ENCODE data around the gene NOC3L.

NOC3L gene

GRCh38 chr10:94403380-94404213 lies 40.9 kb upstream of the NOC3L start (continued):
- TF ChIP-seq ZNF629 (tag by site-specific recombination; IDR thresholded peaks at IDR 0.05) (no peak), ZNF114 (tag by site-specific recombination; IDR thresholded peaks at IDR 0.05) (no peak), ZNF530 (tag by site-specific recombination; IDR thresholded peaks at IDR 0.05; ENCODE audit: low read depth) (no peak), ZSCAN16 (tag by site-specific recombination; IDR thresholded peaks at IDR 0.05) (no peak), ZNF121 (tag by site-specific recombination; IDR thresholded peaks at IDR 0.05) (no peak), OVOL3 (tag by site-specific recombination; IDR thresholded peaks at IDR 0.05) (no peak), ZSCAN23 (tag by site-specific recombination; IDR thresholded peaks at IDR 0.05) (no peak), ZNF155 (tag by site-specific recombination; IDR thresholded peaks at IDR 0.05) (no peak), ZNF585B (tag by site-specific recombination; IDR thresholded peaks at IDR 0.05) (no peak), ZNF677 (tag by site-specific recombination; IDR thresholded peaks at IDR 0.05) (no peak), HOXA7 (CRISPR knock-in tag; IDR thresholded peaks at IDR 0.05; ENCODE audit: borderline replicate concordance) (no peak), HIC1 (tag by site-specific recombination; IDR thresholded peaks at IDR 0.05) (peak; percentile 73), ZNF169 (tag by site-specific recombination; IDR thresholded peaks at IDR 0.05) (no peak), EGR2 (tag by site-specific recombination; IDR thresholded peaks at IDR 0.05; ENCODE audit: low read depth) (no peak)

GRCh38 chr10:94402843-94403379 lies 40.2 kb upstream of the NOC3L start:
- CTCF ChIA-PET = interaction anchor here (0.7 to 1.6 kb wide), 2 partner anchors 37 to 1228 kb away, joined by 3 to 4 read pairs; no protein-coding TSS in a partner anchor
- no peaks in the 10 kb centered on the region for H3K36me3 ChIP-seq (ENCODE audit: control insufficient read depth in 2 of 2, insufficient read depth in 1 of 2, low read length in 2 of 2)
- peaks cover under 1% of the 10 kb centered on the region for H3K4me1 ChIP-seq (ENCODE audit: control insufficient read depth, insufficient read depth, low read length)
- peak overlapping the region; percentile 80 for H3K4me3 ChIP-seq (ENCODE audit: low read depth, low read length)
- POLR2A ChIA-PET = interaction anchor here (0.6 to 2.7 kb wide), 12 partner anchors 9 to 143 kb away, joined by 4 to 21 read pairs (median 5); partner anchors contain the start of genes HELLS and NOC3L
- H3K27ac ChIP-seq (ENCODE audit: extremely low read depth, low read depth, low read length) = peak overlapping the region; percentile 91
- no peaks in the 10 kb centered on the region for H3K9me3 ChIP-seq (ENCODE audit: control insufficient read depth, insufficient read depth, low read depth, low read length)
- TF ChIP-seq ZNF558 (tag by site-specific recombination; IDR thresholded peaks at IDR 0.05) (no peak), ZNF768 (tag by site-specific recombination; IDR thresholded peaks at IDR 0.05) (no peak), GLIS1 (tag by site-specific recombination; IDR thresholded peaks at IDR 0.05) (0 out of 2 replicates have a peak, but pooled peaks have one; percentile 9), ZFP3 (tag by site-specific recombination; IDR thresholded peaks at IDR 0.05; ENCODE audit: low read depth) (no peak), MEIS1 (CRISPR knock-in tag; IDR thresholded peaks at IDR 0.05; ENCODE audit: borderline replicate concordance) (no peak), ZNF776 (tag by site-specific recombination; IDR thresholded peaks at IDR 0.05; ENCODE audit: borderline replicate concordance) (no peak), ZNF18 (tag by site-specific recombination; IDR thresholded peaks at IDR 0.05) (no peak), ZNF555 (tag by site-specific recombination; conservative IDR thresholded peaks at IDR 0.05) (no peak), ZNF791 (tag by site-specific recombination; IDR thresholded peaks at IDR 0.05) (no peak), SP3 (tag by site-specific recombination; IDR thresholded peaks at IDR 0.05) (no peak), ZNF548 (tag by site-specific recombination; IDR thresholded peaks at IDR 0.05) (no peak), ZNF26 (tag by site-specific recombination; IDR thresholded peaks at IDR 0.05) (no peak), ZNF341 (tag by site-specific recombination; IDR thresholded peaks at IDR 0.05; ENCODE audit: low read depth) (no peak), OSR2 (tag by site-specific recombination; IDR thresholded peaks at IDR 0.05) (0 out of 2 replicates have a peak, but pooled peaks have one; percentile 2), GLIS2 (tag by site-specific recombination; IDR thresholded peaks at IDR 0.05) (peak; percentile 78; the same call in 1 of the 2 replicates), ZNF148 (tag by site-specific recombination; IDR thresholded peaks at IDR 0.05; ENCODE audit: borderline replicate concordance) (no peak)

All from HEK293 (cell line).